DMS 273 (cell line): Measurements from ENCODE around the gene UBAP1.
"Not testable (repeated sequence)": the region's sequence is repeated elsewhere in the genome, so short reads cannot be mapped to it uniquely, and the experiment has no call there.

ENCODE experiments used
- DNase-seq: peaks from one replicate; lab custom pipeline; 2025; ENCODE audit not compliant: unreplicated experiment; lab: John Stamatoyannopoulos, UW

Gene UBAP1

DNA sequence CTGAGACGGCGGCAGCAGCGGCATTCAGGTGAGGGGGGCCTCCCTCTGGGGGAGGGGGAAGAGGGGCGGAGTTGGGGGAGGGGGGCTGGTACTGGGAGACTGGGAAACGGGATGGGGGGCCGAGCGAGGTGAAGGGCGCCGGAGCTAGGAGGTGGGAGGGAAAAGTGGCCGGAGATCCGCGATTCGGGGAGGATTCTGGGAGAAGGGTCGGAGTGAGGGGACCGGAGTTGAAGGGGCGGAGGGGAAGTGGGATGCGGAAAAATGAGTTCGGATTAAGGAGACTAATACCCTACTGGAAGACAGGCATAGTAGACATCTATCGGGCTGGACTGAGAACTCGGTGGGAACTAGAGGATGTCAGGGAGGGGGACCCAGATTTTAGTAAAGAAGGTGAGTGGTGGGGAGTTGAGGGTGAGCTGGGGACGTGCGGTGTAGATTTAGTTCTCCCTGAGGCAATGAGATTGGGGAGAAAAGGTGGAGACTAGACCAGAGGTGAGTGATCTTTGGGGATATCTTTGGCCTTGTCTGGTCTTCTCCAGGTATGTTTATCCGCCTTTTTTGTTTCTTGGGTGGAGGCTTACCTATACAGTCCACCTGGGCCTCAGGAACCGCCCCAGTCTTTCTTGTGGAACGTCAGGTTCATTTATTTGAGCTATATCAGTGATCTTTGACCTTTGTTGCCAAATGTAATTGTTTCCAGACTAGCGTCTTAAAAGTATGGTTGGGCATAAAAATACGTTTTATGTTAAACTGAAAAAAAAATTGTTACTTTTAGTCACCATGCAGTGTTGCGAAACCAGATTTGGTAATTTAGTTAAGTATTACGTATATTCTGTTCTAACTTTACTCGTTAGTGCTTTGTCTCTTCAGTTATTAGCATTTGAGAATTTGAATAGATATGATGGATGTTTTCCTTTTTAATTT, 632 bp downstream of the UBAP1 start:
- DNase-seq = peak; percentile 78

GRCh38 chr9:34185778-34186551, 7.1 kb downstream of the UBAP1 start:
- DNase-seq = peak; percentile 42

DNA sequence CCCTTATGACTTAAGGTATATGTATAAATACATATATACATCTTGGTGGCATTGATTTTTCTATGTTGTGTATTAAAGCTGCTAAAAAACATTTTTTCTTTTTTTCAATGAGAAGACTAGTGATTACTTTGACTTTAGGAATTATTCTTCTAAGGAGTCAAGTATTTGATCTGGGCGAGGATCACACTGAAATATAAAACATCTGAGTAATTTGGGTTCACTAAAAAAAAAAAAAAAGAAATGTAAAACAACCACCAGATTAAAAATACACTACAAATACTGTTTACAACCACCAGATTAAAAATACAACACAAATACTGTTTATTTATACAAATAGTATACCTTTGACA, 9.0 kb downstream of the UBAP1 start:
- DNase-seq = no peak

GRCh38 chr9:34190996-34191892, 12.4 kb downstream of the UBAP1 start:
- peak; percentile 52 for DNase-seq

- DNase-seq = no peak
Observed at GRCh38 chr9:34195143-34195542, 16.3 kb downstream of the UBAP1 start.

DNA sequence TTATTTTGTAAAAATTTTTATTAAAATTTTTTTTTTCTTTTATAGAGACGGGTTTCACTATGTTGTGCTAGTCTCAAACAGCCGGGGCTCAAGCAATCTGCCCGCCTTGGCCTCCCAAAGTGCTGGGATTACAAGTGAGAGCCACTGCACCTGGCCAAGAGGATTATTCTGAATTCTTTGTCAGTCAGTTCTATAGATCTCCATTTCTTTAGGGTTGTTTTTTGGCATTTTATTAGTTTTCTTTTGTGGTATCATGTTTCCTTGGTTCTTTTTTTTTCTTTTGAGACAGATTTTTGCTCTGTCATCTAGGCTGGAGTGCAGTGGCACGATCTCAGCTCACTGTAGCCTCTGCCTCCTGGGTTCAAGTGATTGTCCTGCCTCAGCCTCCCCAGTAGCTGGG, 18.4 kb downstream of the UBAP1 start:
- not testable (repeated sequence) for DNase-seq

GRCh38 chr9:34197756-34198711, 19.2 kb downstream of the UBAP1 start:
- peak; percentile 30 for DNase-seq

GRCh38 chr9:34200092-34200491, 21.2 kb downstream of the UBAP1 start:
- DNase-seq = no peak

DNA sequence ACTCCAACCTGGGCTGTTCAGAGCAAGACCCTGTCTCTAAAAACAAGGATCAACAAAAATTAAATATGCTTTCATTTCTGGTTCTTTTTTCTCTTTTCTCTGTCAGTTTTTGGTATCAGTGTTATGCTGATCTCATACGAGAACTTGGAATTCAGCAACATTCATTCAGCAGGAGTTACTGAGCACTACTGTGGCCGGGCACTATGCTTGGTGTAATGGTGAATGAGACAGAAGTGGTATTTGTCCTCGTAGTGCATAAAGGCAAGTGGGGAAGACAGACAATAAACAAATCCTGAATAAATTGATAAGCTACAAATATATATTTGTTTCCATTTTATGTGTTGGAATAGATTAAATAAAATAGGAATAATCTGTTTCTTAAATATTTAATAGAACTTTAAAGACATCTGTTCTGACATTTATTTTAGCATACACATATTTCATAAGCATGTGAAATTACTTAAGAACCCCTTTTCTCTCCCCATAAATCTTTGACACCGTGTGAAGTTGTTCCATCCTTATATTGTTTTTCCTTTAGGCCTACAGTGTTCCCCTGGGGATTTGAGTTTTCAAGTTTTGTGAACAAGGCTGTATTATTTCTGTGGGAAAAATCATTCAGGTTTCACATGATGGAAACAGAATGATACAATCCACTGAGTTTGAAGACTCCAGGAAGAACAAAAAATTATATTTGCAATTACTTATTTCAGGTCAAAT, 24.6 kb downstream of the UBAP1 start:
- DNase-seq = no peak

GRCh38 chr9:34203992-34204635, 25.3 kb downstream of the UBAP1 start:
- no peak for DNase-seq

- DNase-seq = no peak
Observed at GRCh38 chr9:34205102-34205501, 26.3 kb downstream of the UBAP1 start.

DNA sequence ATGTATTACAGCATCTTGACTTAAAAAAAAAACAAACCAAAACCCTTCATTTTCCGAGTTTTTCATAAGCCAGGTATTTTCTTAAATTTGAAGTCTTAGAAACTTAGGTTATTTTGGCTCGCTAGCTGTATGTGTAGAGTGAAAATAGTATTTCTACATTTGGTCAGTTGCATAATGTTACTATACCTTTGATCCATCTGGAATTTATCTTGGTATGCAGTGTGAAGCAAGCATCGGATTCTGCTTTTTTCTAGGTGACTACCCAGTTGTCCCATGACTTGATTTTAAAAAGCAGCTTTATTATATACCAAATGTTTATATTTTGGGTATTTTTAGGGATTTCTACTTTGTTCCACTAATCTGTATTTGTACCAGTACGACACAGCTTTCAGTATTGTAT, 27.7 kb downstream of the UBAP1 start:
- DNase-seq = no peak

DNA sequence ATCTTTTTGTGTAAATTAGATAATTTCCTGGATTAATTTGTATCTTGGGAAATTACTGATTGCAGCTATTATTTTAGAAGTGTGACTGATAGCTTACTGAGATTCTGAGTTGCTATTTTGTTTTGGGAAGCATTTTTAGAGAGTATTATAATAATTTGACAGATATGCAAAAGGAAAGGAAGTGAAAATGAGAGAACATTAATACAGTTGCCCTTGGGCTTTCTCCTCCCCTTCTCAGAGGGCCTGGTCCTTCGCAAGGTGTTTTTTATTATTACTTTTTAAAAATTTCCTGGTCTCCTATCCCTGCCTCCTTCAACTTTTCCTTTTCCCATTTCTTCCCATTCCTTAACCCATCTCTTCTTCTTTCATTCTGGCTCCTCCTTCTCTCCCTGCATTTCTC, 32.6 kb downstream of the UBAP1 start:
- no peak for DNase-seq

DNA sequence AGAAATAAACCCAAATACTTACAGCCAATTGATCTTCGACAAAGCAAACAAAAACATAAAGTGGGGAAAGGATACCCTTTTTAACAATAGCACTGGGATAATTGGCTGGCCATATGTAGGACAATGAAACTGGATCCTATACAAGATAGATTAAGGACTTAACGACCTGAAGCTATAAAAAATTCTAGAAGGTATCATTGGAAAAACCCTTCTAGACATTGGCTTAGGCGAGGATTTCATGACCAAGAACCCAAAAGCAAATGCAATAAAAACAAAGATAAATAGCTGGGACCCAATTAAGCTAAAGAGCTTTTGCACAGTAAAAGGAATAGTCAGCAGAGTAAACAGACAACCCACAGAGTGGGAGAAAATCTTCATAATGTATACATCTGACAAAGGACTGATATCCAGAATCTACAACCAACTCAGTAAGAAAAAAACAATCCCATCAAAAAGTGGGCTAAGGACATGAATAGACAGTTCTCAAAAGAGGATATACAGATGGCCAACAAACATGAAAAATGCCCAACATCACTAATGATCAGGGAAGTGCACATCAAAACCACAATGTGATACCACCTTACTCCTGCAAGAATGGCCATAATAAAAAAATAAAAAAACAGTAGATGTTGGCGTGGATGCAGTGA, 35.6 kb downstream of the UBAP1 start:
- DNase-seq = not testable (repeated sequence)

GRCh38 chr9:34216325-34216724, 37.5 kb downstream of the UBAP1 start:
- no peak for DNase-seq

GRCh38 chr9:34217015-34217414, 38.2 kb downstream of the UBAP1 start:
- not testable (repeated sequence) for DNase-seq

GRCh38 chr9:34218446-34218845, 39.6 kb downstream of the UBAP1 start:
- DNase-seq = peak; percentile 38

- no peak for DNase-seq
Observed at GRCh38 chr9:34219421-34219820, 40.6 kb downstream of the UBAP1 start.
